ENCODE results near the gene TSHZ3.

TSHZ3 gene

GRCh38 chr19:31278555-31279435, 70.4 kb downstream of the TSHZ3 start:
- no peaks in the 10 kb centered on the region for H3K4me1 Mint-ChIP-seq
- H3K36me3 Mint-ChIP-seq = no peaks in the 10 kb centered on the region
- H3K27me3 Mint-ChIP-seq = no peaks in the 10 kb centered on the region
- no peak overlapping the region for H3K4me3 Mint-ChIP-seq
- peaks cover 6% of the 10 kb centered on the region for H3K9me3 Mint-ChIP-seq
- ATAC-seq = no peak
- H3K27ac Mint-ChIP-seq = no peak overlapping the region

GRCh38 chr19:31277516-31277915, 71.7 kb downstream of the TSHZ3 start:
- Mint-ChIP-seq H3K36me3 (no peaks in the 10 kb centered on the region), H3K4me1 (no peaks in the 10 kb centered on the region), H3K9me3 (peaks cover 6% of the 10 kb centered on the region), H3K27ac (no peak overlapping the region), H3K4me3 (no peak overlapping the region), H3K27me3 (no peaks in the 10 kb centered on the region)
- ATAC-seq = no peak

- Mint-ChIP-seq H3K4me3 (no peak overlapping the region), H3K9me3 (peaks cover 6% of the 10 kb centered on the region), H3K27ac (no peak overlapping the region), H3K27me3 (no peaks in the 10 kb centered on the region), H3K36me3 (no peaks in the 10 kb centered on the region), H3K4me1 (no peaks in the 10 kb centered on the region)
- no peak for ATAC-seq
Observed at GRCh38 chr19:31276831-31277230, 72.4 kb downstream of the TSHZ3 start.

GRCh38 chr19:31275068-31275334, 74.2 kb downstream of the TSHZ3 start:
- Mint-ChIP-seq H3K27ac (no peak overlapping the region), H3K9me3 (peaks cover 6% of the 10 kb centered on the region), H3K4me3 (no peak overlapping the region), H3K36me3 (no peaks in the 10 kb centered on the region), H3K27me3 (no peaks in the 10 kb centered on the region), H3K4me1 (no peaks in the 10 kb centered on the region)
- no peak for ATAC-seq

- no peak for ATAC-seq
- no peaks in the 10 kb centered on the region for H3K36me3 Mint-ChIP-seq
Observed at GRCh38 chr19:31274251-31275067, 74.8 kb downstream of the TSHZ3 start.

GRCh38 chr19:31272583-31273106, 76.6 kb downstream of the TSHZ3 start:
- Mint-ChIP-seq H3K36me3 (no peaks in the 10 kb centered on the region), H3K4me1 (no peaks in the 10 kb centered on the region), H3K4me3 (no peak overlapping the region), H3K27ac (no peak overlapping the region), H3K27me3 (no peaks in the 10 kb centered on the region), H3K9me3 (peaks cover 5% of the 10 kb centered on the region)
- ATAC-seq = no peak

More at GRCh38 chr19:31274251-31275067, 74.8 kb downstream of the TSHZ3 start:
- Mint-ChIP-seq H3K27me3 (no peaks in the 10 kb centered on the region), H3K4me1 (no peaks in the 10 kb centered on the region), H3K9me3 (peaks cover 6% of the 10 kb centered on the region), H3K27ac (no peak overlapping the region), H3K4me3 (no peak overlapping the region)

GRCh38 chr19:31271306-31271911, 77.8 kb downstream of the TSHZ3 start:
- no peaks in the 10 kb centered on the region for H3K27me3 Mint-ChIP-seq
- no peak for ATAC-seq

GRCh38 chr19:31270897-31271296, 78.3 kb downstream of the TSHZ3 start:
- Mint-ChIP-seq H3K9me3 (peaks cover 2% of the 10 kb centered on the region), H3K27me3 (no peaks in the 10 kb centered on the region), H3K4me1 (no peaks in the 10 kb centered on the region), H3K27ac (no peak overlapping the region), H3K36me3 (no peaks in the 10 kb centered on the region), H3K4me3 (no peak overlapping the region)
- ATAC-seq = no peak

More at GRCh38 chr19:31271306-31271911, 77.8 kb downstream of the TSHZ3 start:
- H3K4me1 Mint-ChIP-seq = no peaks in the 10 kb centered on the region
- no peak overlapping the region for H3K27ac Mint-ChIP-seq
- H3K36me3 Mint-ChIP-seq = no peaks in the 10 kb centered on the region
- no peak overlapping the region for H3K4me3 Mint-ChIP-seq
- H3K9me3 Mint-ChIP-seq = peaks cover 2% of the 10 kb centered on the region

- H3K4me1 Mint-ChIP-seq = no peaks in the 10 kb centered on the region
- no peaks in the 10 kb centered on the region for H3K27me3 Mint-ChIP-seq
- ATAC-seq = no peak
- H3K4me3 Mint-ChIP-seq = no peak overlapping the region
- H3K27ac Mint-ChIP-seq = no peak overlapping the region
- H3K9me3 Mint-ChIP-seq = peaks cover 2% of the 10 kb centered on the region
- H3K36me3 Mint-ChIP-seq = no peaks in the 10 kb centered on the region
Observed at GRCh38 chr19:31269425-31270127, 79.7 kb downstream of the TSHZ3 start.

GRCh38 chr19:31268751-31269383, 80.4 kb downstream of the TSHZ3 start:
- no peak overlapping the region for H3K27ac Mint-ChIP-seq
- H3K27me3 Mint-ChIP-seq = no peaks in the 10 kb centered on the region
- H3K4me1 Mint-ChIP-seq = no peaks in the 10 kb centered on the region
- no peaks in the 10 kb centered on the region for H3K36me3 Mint-ChIP-seq
- peaks cover 2% of the 10 kb centered on the region for H3K9me3 Mint-ChIP-seq
- no peak overlapping the region for H3K4me3 Mint-ChIP-seq
- ATAC-seq = no peak

GRCh38 chr19:31266731-31267130, 82.5 kb downstream of the TSHZ3 start:
- no peaks in the 10 kb centered on the region for H3K27me3 Mint-ChIP-seq
- no peak overlapping the region for H3K4me3 Mint-ChIP-seq
- H3K9me3 Mint-ChIP-seq = peaks cover 2% of the 10 kb centered on the region
- no peaks in the 10 kb centered on the region for H3K36me3 Mint-ChIP-seq
- no peak for ATAC-seq
- H3K4me1 Mint-ChIP-seq = no peaks in the 10 kb centered on the region
- no peak overlapping the region for H3K27ac Mint-ChIP-seq

- Mint-ChIP-seq H3K27ac (no peak overlapping the region), H3K4me1 (no peaks in the 10 kb centered on the region), H3K4me3 (no peak overlapping the region), H3K9me3 (peaks cover 2% of the 10 kb centered on the region), H3K27me3 (no peaks in the 10 kb centered on the region), H3K36me3 (no peaks in the 10 kb centered on the region)
- ATAC-seq = no peak
Observed at GRCh38 chr19:31266196-31266595, 83.0 kb downstream of the TSHZ3 start.

GRCh38 chr19:31264041-31264778, 85.0 kb downstream of the TSHZ3 start:
- no peaks in the 10 kb centered on the region for H3K27me3 Mint-ChIP-seq
- no peaks in the 10 kb centered on the region for H3K4me1 Mint-ChIP-seq
- peaks cover 2% of the 10 kb centered on the region for H3K9me3 Mint-ChIP-seq
- no peaks in the 10 kb centered on the region for H3K36me3 Mint-ChIP-seq
- no peak for ATAC-seq
- H3K27ac Mint-ChIP-seq = no peak overlapping the region
- no peak overlapping the region for H3K4me3 Mint-ChIP-seq

- H3K36me3 Mint-ChIP-seq = no peaks in the 10 kb centered on the region
- ATAC-seq = no peak
- H3K4me3 Mint-ChIP-seq = no peak overlapping the region
- peaks cover 2% of the 10 kb centered on the region for H3K9me3 Mint-ChIP-seq
- no peaks in the 10 kb centered on the region for H3K27me3 Mint-ChIP-seq
- H3K27ac Mint-ChIP-seq = no peak overlapping the region
- H3K4me1 Mint-ChIP-seq = no peaks in the 10 kb centered on the region
Observed at GRCh38 chr19:31263328-31263727, 85.9 kb downstream of the TSHZ3 start.

Data from stimulated activated memory B cell treated with anti-CD40 and anti-IgM and Interleukin-4, amounts not matched to agents 10 μg/mL and 1 μg/mL and 100 μg/mL, for 72 hours (primary cell).